Measurements from ENCODE around the gene LPO.

Gene LPO

GRCh38 chr17:58246781-58247180 lies 8.4 kb downstream of the LPO start:
- Histone ChIP-seq H3K27ac (ENCODE audit: low read length) (no peak overlapping the region), H4K20me1 (ENCODE audit: insufficient read depth, low read length) (no peaks in the 10 kb centered on the region; the same call in 1 of the 2 replicates), H2AFZ (ENCODE audit: low read depth, low read length) (no peak overlapping the region), H3K9me3 (ENCODE audit: insufficient read depth, low read length, severe bottlenecking) (no peaks in the 10 kb centered on the region), H3K36me3 (ENCODE audit: insufficient read depth, low read length) (no peaks in the 10 kb centered on the region), H3K4me2 (ENCODE audit: insufficient read depth, low read length) (no peak overlapping the region), H3K4me1 (ENCODE audit: insufficient read depth, low read length) (no peaks in the 10 kb centered on the region), H3K79me2 (ENCODE audit: insufficient read depth, low read length) (no peaks in the 10 kb centered on the region), H3K4me3 (ENCODE audit: low read depth in 1 of 2, low read length in 2 of 2) (no peak overlapping the region), H3K9ac (ENCODE audit: low read depth, low read length) (no peak overlapping the region), H3K27me3 (ENCODE audit: insufficient read depth, low read length, poor library complexity) (peaks cover 40% of the 10 kb centered on the region)
- TF ChIP-seq CTCF (IDR thresholded peaks at IDR 0.05; ENCODE audit: borderline replicate concordance, extremely low read depth, low read length, poor library complexity, severe bottlenecking) (no peak), EZH2 (IDR thresholded peaks at IDR 0.05; ENCODE audit: borderline replicate concordance, low read depth, low read length, severe bottlenecking) (no peak)
- ATAC-seq (ENCODE audit: insufficient read depth, low read depth) (no peak), DNase-seq (no peak)

- Histone ChIP-seq H3K79me2 (ENCODE audit: insufficient read depth, low read length) (no peaks in the 10 kb centered on the region), H3K36me3 (ENCODE audit: insufficient read depth, low read length) (no peaks in the 10 kb centered on the region), H3K27ac (ENCODE audit: low read length) (no peak overlapping the region), H2AFZ (ENCODE audit: low read depth, low read length) (no peak overlapping the region; the same call in 1 of the 2 replicates), H3K9ac (ENCODE audit: low read depth, low read length) (no peak overlapping the region), H3K4me1 (ENCODE audit: insufficient read depth, low read length) (no peaks in the 10 kb centered on the region), H3K4me2 (ENCODE audit: insufficient read depth, low read length) (no peak overlapping the region), H3K4me3 (ENCODE audit: low read depth in 1 of 2, low read length in 2 of 2) (no peak overlapping the region), H3K27me3 (ENCODE audit: insufficient read depth, low read length, poor library complexity) (peaks cover 45% of the 10 kb centered on the region), H4K20me1 (ENCODE audit: insufficient read depth, low read length) (no peaks in the 10 kb centered on the region; the same call in 1 of the 2 replicates), H3K9me3 (ENCODE audit: insufficient read depth, low read length, severe bottlenecking) (no peaks in the 10 kb centered on the region)
- ATAC-seq (ENCODE audit: insufficient read depth, low read depth) (no peak), DNase-seq (no peak)
- no peak for TF ChIP-seq EZH2 (IDR thresholded peaks at IDR 0.05; ENCODE audit: borderline replicate concordance, low read depth, low read length, severe bottlenecking)
- no peak for TF ChIP-seq CTCF (IDR thresholded peaks at IDR 0.05; ENCODE audit: borderline replicate concordance, extremely low read depth, low read length, poor library complexity, severe bottlenecking)
These were observed 9.4 kb downstream of the LPO start for GRCh38 chr17:58247511-58248363.

DNA sequence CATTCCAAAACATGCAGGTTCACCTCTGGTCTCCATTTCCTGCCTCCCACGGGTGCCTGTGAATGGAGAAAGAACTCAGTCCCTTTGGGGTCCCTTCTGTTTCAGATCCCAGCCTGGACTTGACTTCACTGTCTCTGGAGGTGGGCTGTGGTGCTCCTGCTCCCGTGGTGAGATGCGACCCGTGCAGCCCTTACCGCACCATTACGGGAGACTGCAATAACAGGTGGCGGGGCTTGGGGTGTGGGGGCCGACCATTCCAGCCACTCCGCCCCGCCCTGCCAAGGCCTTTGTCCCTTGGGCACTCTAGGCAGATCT lies 10.5 kb downstream of the LPO start:
- peaks cover 45% of the 10 kb centered on the region for H3K27me3 ChIP-seq (ENCODE audit: insufficient read depth, low read length, poor library complexity)
- ATAC-seq (ENCODE audit: insufficient read depth, low read depth) = no peak
- H3K4me1 ChIP-seq (ENCODE audit: insufficient read depth, low read length) = no peaks in the 10 kb centered on the region
- no peak overlapping the region for H2AFZ ChIP-seq (ENCODE audit: low read depth, low read length)
- H3K79me2 ChIP-seq (ENCODE audit: insufficient read depth, low read length) = no peaks in the 10 kb centered on the region
- no peak overlapping the region for H3K4me3 ChIP-seq (ENCODE audit: low read depth in 1 of 2, low read length in 2 of 2)
- H3K9me3 ChIP-seq (ENCODE audit: insufficient read depth, low read length, severe bottlenecking) = no peaks in the 10 kb centered on the region
- H3K27ac ChIP-seq (ENCODE audit: low read length) = no peak overlapping the region
- H3K36me3 ChIP-seq (ENCODE audit: insufficient read depth, low read length) = no peaks in the 10 kb centered on the region
- H3K4me2 ChIP-seq (ENCODE audit: insufficient read depth, low read length) = no peak overlapping the region
- H3K9ac ChIP-seq (ENCODE audit: low read depth, low read length) = no peak overlapping the region
- no peaks in the 10 kb centered on the region; the same call in 1 of the 2 replicates for H4K20me1 ChIP-seq (ENCODE audit: insufficient read depth, low read length)
- TF ChIP-seq CTCF (IDR thresholded peaks at IDR 0.05; ENCODE audit: borderline replicate concordance, extremely low read depth, low read length, poor library complexity, severe bottlenecking) (no peak), EZH2 (IDR thresholded peaks at IDR 0.05; ENCODE audit: borderline replicate concordance, low read depth, low read length, severe bottlenecking) (no peak)
- DNase-seq = no peak
